Mucosa of descending colon (tissue), 3 donors: Measurements from ENCODE around the gene PRAME. TPM values are rescaled to one million over a fixed set of nuclear protein-coding genes. Genes with fewer than 3 reads are reported as not detected.
"Not testable (repeated sequence)": the region's sequence is repeated elsewhere in the genome, so short reads cannot be mapped to it uniquely, and the experiment has no call there.

Experiments used
- ATAC-seq: fragments of 200-7000 bp; cut with Tn5 transposase; one replicate; pipeline ENCODE4 v1.9.1; 2020; ENCODE audit warnings: mild to moderate bottlenecking, moderate library complexity
- DNase-seq, 3 donors: peaks; one replicate each; pipeline ENCODE4 v3.0.0-alpha.2; 2020
- H3K36me3 ChIP-seq: fragments of 200-600 bp; one replicate; pipeline ENCODE4 v1.8.0; 2021; ENCODE audit warnings: low read depth, mild to moderate bottlenecking
- H3K4me1 ChIP-seq: fragments of 200-600 bp; one replicate; pipeline ENCODE4 v1.8.0; 2021; ENCODE audit warnings: low read depth, mild to moderate bottlenecking
- H3K4me3 ChIP-seq: fragments of 200-600 bp; one replicate; pipeline ENCODE4 v1.8.0; 2021; ENCODE audit warnings: mild to moderate bottlenecking
- H3K9me3 ChIP-seq: fragments of 200-600 bp; one replicate; pipeline ENCODE4 v1.8.0; 2021; ENCODE audit warnings: mild to moderate bottlenecking
- CTCF ChIP-seq: fragments of 200-600 bp; IDR thresholded peaks from one replicate; pipeline ENCODE4 v1.8.0; 2022; ENCODE audit warnings: antibody characterized with exemption, mild to moderate bottlenecking
- intact Hi-C, 2 donors: fragments of 100-400 bp; cut with DNase I in 1 of 2; cut with micrococcal nuclease in 1 of 2; formaldehyde crosslinking; loops; one replicate each; pipeline versions ENCODE4 v1.11.0 to v1.11.1; 2022; cut with DNase I, micrococcal nuclease
- total RNA-seq, 3 donors: library from RNA; stranded (reverse); fragmentation: NEBNext Ultra II Directional in 2 of 3; extraction: Animal tissue kit (Norgen Biotek cat#: 25700) in 2 of 3; gene quantifications; one replicate each; pipeline versions ENCODE4 v1.2.1 to v1.2.4, GENCODE V29; 2021 to 2023
- donor health status: DM: no; HTN: no; CAD: no; lungs with moderate emphysema.
- donor health status: DM: no; HTN: no; CAD: no.
- donor health status: DM: no; HTN: yes; CAD: no.

PRAME gene
- total RNA-seq, 3 donors from 2014 or later: 0.22 TPM; not detected in 2

- intact Hi-C loops: no loop called here
- ATAC-seq: no peak
Observed at GRCh38 chr22:22512951-22513350, 46.1 kb downstream of the PRAME start.

GRCh38 chr22:22510833-22511232 lies 48.2 kb downstream of the PRAME start:
- H3K9me3 ChIP-seq, H3K36me3 ChIP-seq, DNase-seq, H3K4me1 ChIP-seq, H3K4me3 ChIP-seq, intact Hi-C loops, ATAC-seq: not testable (repeated sequence)

More at GRCh38 chr22:22512951-22513350, 46.1 kb downstream of the PRAME start:
- DNase-seq: no peak
- H3K4me1 ChIP-seq: no peaks in the 10 kb centered on the region
- H3K9me3 ChIP-seq: peaks cover 9% of the 10 kb centered on the region
- TF ChIP-seq CTCF: no peak
- no peaks in the 10 kb centered on the region for H3K36me3 ChIP-seq
- no peak overlapping the region for H3K4me3 ChIP-seq

GRCh38 chr22:22509912-22510311 lies 49.2 kb downstream of the PRAME start:
- ATAC-seq, intact Hi-C loops, H3K4me3 ChIP-seq, H3K4me1 ChIP-seq, DNase-seq, H3K9me3 ChIP-seq, H3K36me3 ChIP-seq: not testable (repeated sequence)

- peak within 1 kb of the TSS; percentile 17 for H3K4me3 ChIP-seq
- peaks cover 9% of the 10 kb centered on the region for H3K9me3 ChIP-seq
- peak; percentile 100 for ATAC-seq
- intact Hi-C loops: no loop called here
- H3K36me3 ChIP-seq: no peaks in the 10 kb centered on the region
- DNase-seq: peak; percentile 81 to 85 (median 81)
- peak; percentile 41 for TF ChIP-seq CTCF
- no peaks in the 10 kb centered on the region for H3K4me1 ChIP-seq
Observed at GRCh38 chr22:22508274-22509176, 50.5 kb downstream of the PRAME start, which contains the start of gene ZNF280B. TSS of gene ZNF280B (minus strand) at chr22:22508742. CDS start at chr22:22489398, 19,344 bp downstream.

GRCh38 chr22:22507743-22508273 lies 51.3 kb downstream of the PRAME start:
- ATAC-seq: peak; percentile 9
- no peak for DNase-seq
- intact Hi-C loops: no loop called here

GRCh38 chr22:22506736-22507135 lies 52.3 kb downstream of the PRAME start:
- intact Hi-C loops: no loop called here
- no peak for TF ChIP-seq CTCF
- ATAC-seq (no peak), DNase-seq (no peak)
- Histone ChIP-seq H3K4me1 (no peaks in the 10 kb centered on the region), H3K4me3 (no peak overlapping the region), H3K9me3 (peaks cover 9% of the 10 kb centered on the region), H3K36me3 (no peaks in the 10 kb centered on the region)

More at GRCh38 chr22:22507743-22508273, 51.3 kb downstream of the PRAME start:
- Histone ChIP-seq H3K36me3 (no peaks in the 10 kb centered on the region), H3K9me3 (peaks cover 9% of the 10 kb centered on the region), H3K4me3 (no peak overlapping the region), H3K4me1 (no peaks in the 10 kb centered on the region)
- TF ChIP-seq CTCF: no peak
